H1 (cell line): ENCODE measurements around the gene OR2V1. TPM values are rescaled to one million over a fixed set of nuclear protein-coding genes. Genes with fewer than 3 reads are reported as not detected.

Source experiments
- CTCF ChIA-PET: fragments of 300-600 bp; sonication (Branson Sonifier 250); formaldehyde crosslinking; loops from one replicate; lab custom pipeline; 2021; ENCODE audit not compliant: partially characterized antibody; lab: Charles Lee
- POLR2A ChIA-PET: fragments of 300-600 bp; sonication (Branson Sonifier 250); formaldehyde crosslinking; loops from one replicate; lab custom pipeline; 2021; ENCODE audit warnings: inconsistent platforms; ENCODE audit not compliant: partially characterized antibody; lab: Charles Lee
- DNase-seq, 2 experiments: peaks; one replicate each; pipeline versions ENCODE4 v3.0.0 to v3.0.0-alpha.2; 2010 to 2022; ENCODE audit warnings: low spot score in 2 of 2, low read depth in 1 of 2, mixed read lengths in 1 of 2
- FAIRE-seq: peaks from 2 replicates; lab custom pipeline; 2011; peaks lifted over from hg19 to GRCh38; lab: Jason Lieb, UNC
- H2AFZ ChIP-seq: 2 replicates; pipeline ENCODE4 v1.8.1; 2012; ENCODE audit warnings: low read length, inconsistent platforms
- H2AK5ac ChIP-seq: 2 replicates; pipeline ENCODE4 v1.6.1; 2013; ENCODE audit warnings: low read depth, low read length
- H2BK120ac ChIP-seq: replicated peaks from 2 replicates; pipeline ENCODE3; 2013; ENCODE audit warnings: low read depth, low read length, inconsistent platforms
- H2BK12ac ChIP-seq: 2 replicates; pipeline ENCODE4 v1.6.1; 2013; ENCODE audit warnings: low read depth, low read length
- H2BK15ac ChIP-seq: 2 replicates; pipeline ENCODE4 v1.6.1; 2013; ENCODE audit warnings: low read length
- H2BK20ac ChIP-seq: 2 replicates; pipeline ENCODE4 v1.6.1; 2013; ENCODE audit warnings: low read length
- H2BK5ac ChIP-seq: 2 replicates; pipeline ENCODE4 v1.6.1; 2013; ENCODE audit warnings: low read depth, low read length
- H3K14ac ChIP-seq: 2 replicates; pipeline ENCODE4 v1.6.1; 2013; ENCODE audit warnings: inconsistent platforms; ENCODE audit not compliant: insufficient read length
- H3K18ac ChIP-seq: 2 replicates; pipeline ENCODE4 v1.6.1; 2013; ENCODE audit warnings: low read length; ENCODE audit errors: extremely low read depth
- H3K23ac ChIP-seq: 2 replicates; pipeline ENCODE4 v1.6.1; 2013; ENCODE audit warnings: inconsistent platforms; ENCODE audit not compliant: insufficient read length
- H3K23me2 ChIP-seq: 2 replicates; pipeline ENCODE4 v1.6.1; 2013; ENCODE audit warnings: low read depth, low read length
- H3K27ac ChIP-seq: 2 replicates; pipeline ENCODE4 v1.6.1; 2011; ENCODE audit warnings: low read depth, low read length, inconsistent platforms
- H3K27me3 ChIP-seq, 4 experiments: replicated peaks in 1 of 4; 1 replicate in 1 of 4; 2 replicates in 3 of 4; pipeline versions ENCODE4 v1.6.1 to v1.8.1; 2011 to 2013; ENCODE audit warnings: low read length in 3 of 4, mild to moderate bottlenecking in 3 of 4, inconsistent platforms in 2 of 4, mixed read lengths in 2 of 4, moderate library complexity in 1 of 4; ENCODE audit not compliant: control insufficient read depth in 3 of 4, insufficient read depth in 3 of 4; ENCODE audit errors: extremely low read depth in 1 of 4
- H3K36me3 ChIP-seq, 4 experiments: 2 replicates each; pipeline versions ENCODE4 v1.6.1 to v1.8.1; 2011 to 2013; ENCODE audit warnings: mild to moderate bottlenecking in 4 of 4, low read length in 3 of 4, moderate library complexity in 2 of 4, control low read depth in 1 of 4, inconsistent platforms in 1 of 4; ENCODE audit not compliant: insufficient read depth in 4 of 4, control insufficient read depth in 2 of 4
- H3K4ac ChIP-seq: replicated peaks from 2 replicates; pipeline ENCODE3; 2013; ENCODE audit warnings: low read length, low read depth, mixed read lengths, inconsistent platforms; ENCODE audit not compliant: insufficient read length
- H3K4me1 ChIP-seq, 4 experiments: replicated peaks in 1 of 4; 1 replicate in 1 of 4; 2 replicates in 3 of 4; pipeline versions ENCODE4 v1.6.1 to v1.8.1; 2011 to 2013; ENCODE audit warnings: low read length in 3 of 4, inconsistent platforms in 2 of 4, mixed read lengths in 1 of 4; ENCODE audit not compliant: insufficient read depth in 4 of 4, control insufficient read depth in 3 of 4
- H3K4me2 ChIP-seq, 2 experiments: 2 replicates each; pipeline versions ENCODE4 v1.6.1 to v1.8.1; 2011 to 2013; ENCODE audit warnings: low read depth in 2 of 2, low read length in 2 of 2, control low read depth in 1 of 2, inconsistent platforms in 1 of 2, mild to moderate bottlenecking in 1 of 2; ENCODE audit not compliant: insufficient read depth in 1 of 2
- H3K4me3 ChIP-seq, 4 experiments: fragments of 200-600, 300-600 bp in 1 of 4; sonication (generic), shearing (Covaris generic), sonication (Bioruptor Twin) in 1 of 4; 2 replicates each; pipeline versions ENCODE4 v1.5.1 to v1.8.1; 2011 to 2016; ENCODE audit warnings: low read length in 4 of 4, low read depth in 3 of 4, control low read depth in 2 of 4, inconsistent platforms in 2 of 4, mild to moderate bottlenecking in 2 of 4, mixed read lengths in 1 of 4, moderate library complexity in 1 of 4; ENCODE audit not compliant: insufficient read depth in 2 of 4; ENCODE audit errors: extremely low read depth in 1 of 4
- H3K56ac ChIP-seq: replicated peaks from 2 replicates; pipeline ENCODE3; 2013; ENCODE audit warnings: low read depth, mild to moderate bottlenecking, mixed read lengths, low read length, inconsistent platforms; ENCODE audit not compliant: insufficient read length
- H3K79me1 ChIP-seq: 2 replicates; pipeline ENCODE4 v1.6.1; 2013; ENCODE audit warnings: low read depth, low read length, control low read depth
- H3K79me2 ChIP-seq, 2 experiments: 2 replicates each; pipeline versions ENCODE4 v1.6.1 to v1.8.1; 2012 to 2013; ENCODE audit warnings: low read length in 2 of 2, mild to moderate bottlenecking in 2 of 2, inconsistent platforms in 1 of 2; ENCODE audit not compliant: insufficient read depth in 2 of 2, control insufficient read depth in 1 of 2
- H3K9ac ChIP-seq, 4 experiments: replicated peaks in 1 of 4; 1 replicate in 1 of 4; 2 replicates in 3 of 4; pipeline versions ENCODE4 v1.6.1 to v1.8.1; 2011 to 2013; ENCODE audit warnings: low read depth in 3 of 4, low read length in 3 of 4, control low read depth in 2 of 4, mild to moderate bottlenecking in 2 of 4, moderate library complexity in 2 of 4, inconsistent platforms in 1 of 4; ENCODE audit errors: extremely low read depth in 1 of 4
- H3K9me3 ChIP-seq, 2 experiments: 2 replicates each; pipeline versions ENCODE4 v1.6.1 to v1.8.1; 2012 to 2013; ENCODE audit warnings: mild to moderate bottlenecking in 2 of 2, moderate library complexity in 2 of 2, control low read depth in 1 of 2, inconsistent platforms in 1 of 2, low read depth in 1 of 2, low read length in 1 of 2, mixed read lengths in 1 of 2; ENCODE audit not compliant: insufficient read depth in 2 of 2
- H4K20me1 ChIP-seq, 2 experiments: replicated peaks in 1 of 2; 2 replicates each; pipeline versions ENCODE3 to v1.8.1; 2011 to 2013; ENCODE audit warnings: inconsistent platforms in 2 of 2, low read length in 2 of 2, mild to moderate bottlenecking in 1 of 2; ENCODE audit not compliant: insufficient read depth in 2 of 2, control insufficient read depth in 1 of 2
- H4K5ac ChIP-seq: 2 replicates; pipeline ENCODE4 v1.6.1; 2013; ENCODE audit warnings: low read length, low read depth, mixed read lengths, inconsistent platforms; ENCODE audit not compliant: insufficient read length
- H4K8ac ChIP-seq: 2 replicates; pipeline ENCODE4 v1.8.0; 2013; ENCODE audit warnings: mild to moderate bottlenecking, moderate library complexity, low read length, inconsistent platforms; ENCODE audit not compliant: insufficient read depth; ENCODE audit errors: extremely low read depth
- H4K91ac ChIP-seq: replicated peaks from 2 replicates; pipeline ENCODE3; 2013; ENCODE audit warnings: low read length, mixed read lengths, inconsistent platforms; ENCODE audit not compliant: insufficient read length
- EZH2 ChIP-seq: fragments of 200-600 bp; sonication (generic); IDR thresholded peaks from 2 replicates; pipeline ENCODE4 v1.7.1; 2012; ENCODE audit warnings: low read depth, mild to moderate bottlenecking, moderate library complexity, low read length, inconsistent platforms; ENCODE audit not compliant: severe bottlenecking
- GABPA ChIP-seq: IDR thresholded peaks from 2 replicates; pipeline ENCODE4 v1.6.1; 2011; ENCODE audit warnings: mild to moderate bottlenecking, low read length, moderate library complexity, borderline replicate concordance; ENCODE audit not compliant: insufficient read depth
- KDM4A ChIP-seq: IDR thresholded peaks from one replicate; pipeline ENCODE4 v1.7.1; 2012; ENCODE audit warnings: low read depth, mild to moderate bottlenecking, moderate library complexity, low read length, inconsistent platforms; ENCODE audit not compliant: severe bottlenecking
- POLR2A ChIP-seq, 2 experiments: IDR thresholded peaks; 1 replicate in 1 of 2; 2 replicates in 1 of 2; pipeline ENCODE4 v1.6.1; 2011; ENCODE audit warnings: low read depth in 2 of 2, low read length in 2 of 2, mild to moderate bottlenecking in 2 of 2; ENCODE audit errors: control extremely low read depth in 1 of 2
- POLR2AphosphoS5 ChIP-seq: IDR thresholded peaks from 2 replicates; pipeline ENCODE4 v1.6.1; 2011; ENCODE audit warnings: low read depth, low read length
- RAD21 ChIP-seq, 2 experiments: IDR thresholded peaks in 1 of 2; conservative IDR thresholded peaks in 1 of 2; 2 replicates each; pipeline ENCODE4 v1.6.1; 2011; ENCODE audit warnings: low read depth in 2 of 2, low read length in 2 of 2, improper control_type of control experiment in 1 of 2, inconsistent platforms in 1 of 2, mild to moderate bottlenecking in 1 of 2, moderate library complexity in 1 of 2
- TBP ChIP-seq: IDR thresholded peaks from 2 replicates; pipeline ENCODE4 v1.6.1; 2011; ENCODE audit warnings: low read depth, low read length, improper control_type of control experiment
- ZNF274 ChIP-seq: IDR thresholded peaks from 2 replicates; pipeline ENCODE4 v1.7.0; 2012; ENCODE audit warnings: low read length, borderline replicate concordance; ENCODE audit errors: extremely low read depth
- WGBS, 2 experiments: shearing (Covaris generic) in 1 of 2; methylation state at CpG; one replicate each; pipeline versions ENCODE4 v1.1.6 to v1.1.7; 2013 to 2015; ENCODE audit warnings: low lambda C conversion rate in 2 of 2, mixed read lengths in 2 of 2, inconsistent platforms in 1 of 2, low coverage in 1 of 2, missing lambda C conversion rate in 1 of 2; ENCODE audit not compliant: insufficient replicate concordance in 2 of 2, insufficient coverage in 1 of 2, insufficient read length in 1 of 2; ENCODE audit errors: extremely low coverage in 1 of 2, missing lambda C conversion rate in 1 of 2; 5-methylcytosine and 5-hydroxymethylcytosine counted together
- polyA plus RNA-seq, 7 experiments: library from polyadenylated mRNA; depleted of rRNA in 3 of 7; stranded (reverse) in 5 of 7; unstranded in 2 of 7; fragments of >200 nt in 5 of 7; fragments of 200-250 nt in 2 of 7; gene quantifications; 1 replicate in 5 of 7; 2 replicates in 1 of 7; 4 replicates in 1 of 7; pipeline versions ENCODE4 v1.2.1 to v1.2.3, GENCODE V29; 2011 to 2013; ENCODE audit warnings: missing spikeins in 2 of 7, mixed read lengths in 2 of 7
- total RNA-seq: library from RNA; stranded (reverse); fragmentation: NEBNext Ultra II Directional; extraction: Animal tissue kit (Norgen Biotek cat#: 25700); gene quantifications from 2 replicates; pipeline ENCODE4 v1.2.1, GENCODE V29; 2021

The OR2V1 gene
- total and polyA plus RNA-seq, 2 of the 8 experiments (the other 6 are each of a cell fraction or from before 2014, with no cell fraction given) = not detected

DNA sequence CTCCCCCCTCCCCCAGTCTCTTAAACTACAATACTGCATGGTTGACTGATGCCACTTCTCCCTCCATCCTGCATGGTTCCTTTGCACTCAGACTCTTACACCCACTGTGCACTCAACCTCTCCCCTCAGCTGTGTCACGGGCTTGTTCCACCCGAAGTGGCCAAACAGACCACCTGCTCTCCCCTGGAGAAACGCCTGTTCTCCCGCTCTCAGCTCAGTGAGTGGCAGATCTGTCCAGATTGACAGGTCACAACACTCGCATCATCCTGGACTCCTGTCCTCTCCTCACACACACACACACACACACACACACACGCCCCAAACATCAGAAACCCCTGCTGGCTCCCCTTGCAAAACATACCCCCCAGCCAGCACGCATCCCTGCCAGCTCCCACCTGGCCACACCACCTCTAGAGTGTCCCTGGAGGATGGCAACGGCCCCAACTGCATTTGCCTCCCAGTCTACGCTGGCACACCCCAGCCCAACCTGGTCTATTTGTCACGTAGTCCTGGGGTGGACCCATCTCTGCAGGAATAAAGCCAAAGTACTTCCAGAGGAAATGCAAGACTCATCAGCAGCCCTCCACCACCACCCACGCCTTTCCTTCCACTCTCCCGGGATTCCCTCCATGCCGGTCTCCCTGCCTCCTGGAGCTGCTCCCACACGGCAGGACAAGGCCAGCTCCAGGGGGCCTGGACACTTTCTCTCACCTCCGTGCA is 2.9 kb downstream of the OR2V1 start:
- Histone ChIP-seq H2BK15ac (no peak overlapping the region), H3K23me2 (peaks cover 3% of the 10 kb centered on the region; the same call in 1 of the 2 replicates), H3K79me2 (no peaks in the 10 kb centered on the region), H4K8ac (no peak overlapping the region), H3K27ac (no peak overlapping the region), H3K4me3 (no peak overlapping the region), H2AFZ (no peak overlapping the region), H3K23ac (no peak overlapping the region), H3K9me3 (peaks cover 0 to 5% of the 10 kb centered on the region in 2 experiments; a peak in 2 of 4 replicates), H3K36me3 (no peaks in the 10 kb centered on the region), H2BK12ac (no peak overlapping the region), H2BK5ac (no peak overlapping the region), H4K20me1 (no peaks in the 10 kb centered on the region), H4K91ac (no peak overlapping the region), H4K5ac (no peak overlapping the region), H3K18ac (no peak overlapping the region), H3K79me1 (no peaks in the 10 kb centered on the region), H2BK120ac (no peak overlapping the region), H3K27me3 (0 out of 7 replicates have a peak, but pooled peaks cover 0 to 3% (median 0%) of the 10 kb centered on the region in 4 experiments), H2BK20ac (no peak overlapping the region), H3K4me2 (no peak overlapping the region), H3K14ac (no peak overlapping the region), H3K9ac (no peak overlapping the region), H3K56ac (no peak overlapping the region), H2AK5ac (no peak overlapping the region), H3K4me1 (no peaks in the 10 kb centered on the region; a peak in 1 of 7 replicates), H3K4ac (no peak overlapping the region)
- 89% methylated on average over 14 of the region's 15 CpGs; no CpG with 5 or more reads in 1 of the 2 experiments for WGBS, 2 experiments
- ChIA-PET POLR2A (interaction anchor here (1.2 kb wide), 2 partner anchors 17 to 19 kb away, joined by 3 read pairs; no protein-coding TSS in a partner anchor), CTCF (interaction anchor here (0.6 to 1.6 kb wide), 6 partner anchors 9 to 43 kb away, joined by 3 to 5 read pairs (median 4); no protein-coding TSS in a partner anchor)
- FAIRE-seq (no peak), DNase-seq (no peak)
- TF ChIP-seq EZH2 (no peak), POLR2AphosphoS5 (no peak), RAD21 (IDR thresholded peaks at IDR 0.05 in 1 of 2, conservative IDR thresholded peaks at IDR 0.05 in 1 of 2; ENCODE audit: low read depth in 2 of 2, low read length in 2 of 2) (no peak), GABPA (no peak), ZNF274 (no peak), KDM4A (no peak), TBP (no peak), POLR2A (IDR thresholded peaks at IDR 0.05; ENCODE audit: control extremely low read depth in 1 of 2, low read depth in 2 of 2, low read length in 2 of 2) (no peak)
- TF ChIP-seq, all 59 proteins: peak for 0
